Skeletal muscle cell (primary cell): ENCODE measurements around the gene SLC16A11.
"Not testable (repeated sequence)": the region's sequence is repeated elsewhere in the genome, so short reads cannot be mapped to it uniquely, and the experiment has no call there.

Experiments used
- DNase-seq: peaks from one replicate; pipeline ENCODE4 v3.0.0-alpha.2; 2010; ENCODE audit warnings: low read depth
- H3K4me3 ChIP-seq: 2 replicates; pipeline ENCODE4 v1.5.1; 2011; ENCODE audit warnings: low read depth, mild to moderate bottlenecking, control low read depth, low read length, moderate library complexity

SLC16A11 gene

GRCh38 chr17:6994666-6995256 is 49.1 kb downstream of the SLC16A11 start:
- DNase-seq, result no peak
- H3K4me3 ChIP-seq, result no peak overlapping the region

GRCh38 chr17:6994118-6994598 is 49.7 kb downstream of the SLC16A11 start:
- no peak overlapping the region for H3K4me3 ChIP-seq
- no peak for DNase-seq

GRCh38 chr17:6993613-6994056 is 50.3 kb downstream of the SLC16A11 start:
- DNase-seq, H3K4me3 ChIP-seq: not testable (repeated sequence)
